Hepatocyte (in vitro differentiated cells): ENCODE data around the gene TRAF1. TPM values are rescaled to one million over a fixed set of nuclear protein-coding genes. Genes with fewer than 3 reads are reported as not detected.

Experiments used
- DNase-seq: peaks from one replicate; pipeline ENCODE4 v3.0.0-alpha.2; 2016; ENCODE audit warnings: low spot score
- H2AFZ ChIP-seq: fragments of 200-600 bp; sonication (generic); 2 replicates; pipeline ENCODE4 v1.6.0; 2016; ENCODE audit warnings: antibody characterized with exemption, mild to moderate bottlenecking
- H3K27ac ChIP-seq: fragments of 200-600 bp; sonication (generic); 2 replicates; pipeline ENCODE4 v1.5.1; 2016; ENCODE audit warnings: mild to moderate bottlenecking
- H3K27me3 ChIP-seq: fragments of 200-600 bp; sonication (generic); 2 replicates; pipeline ENCODE4 v1.6.1; 2016
- H3K36me3 ChIP-seq: fragments of 200-600 bp; sonication (generic); replicated peaks from 2 replicates; pipeline ENCODE4 v1.5.1; 2016; ENCODE audit warnings: low read depth; ENCODE audit not compliant: insufficient read depth
- H3K4me1 ChIP-seq: fragments of 200-600 bp; sonication (generic); 2 replicates; pipeline ENCODE4 v1.5.1; 2016; ENCODE audit warnings: mild to moderate bottlenecking, moderate library complexity; ENCODE audit not compliant: insufficient read depth
- H3K4me2 ChIP-seq: fragments of 200-600 bp; sonication (generic); 2 replicates; pipeline ENCODE4 v1.6.0; 2016
- H3K4me3 ChIP-seq: fragments of 200-600 bp; sonication (generic); 2 replicates; pipeline ENCODE4 v1.5.1; 2016; ENCODE audit warnings: mild to moderate bottlenecking
- H3K79me2 ChIP-seq: fragments of 200-600 bp; sonication (generic); 2 replicates; pipeline ENCODE4 v1.6.0; 2017; ENCODE audit warnings: mild to moderate bottlenecking
- H3K9me2 ChIP-seq: fragments of 200-600 bp; sonication (generic); replicated peaks from 2 replicates; pipeline ENCODE4 v1.6.0; 2017; ENCODE audit warnings: mild to moderate bottlenecking; ENCODE audit not compliant: insufficient read depth
- H3K9me3 ChIP-seq: fragments of 200-600 bp; sonication (generic); 2 replicates; pipeline ENCODE4 v1.5.1; 2016; ENCODE audit warnings: low read depth, mild to moderate bottlenecking
- H4K20me1 ChIP-seq: fragments of 200-600 bp; sonication (generic); 2 replicates; pipeline ENCODE4 v1.6.0; 2016; ENCODE audit warnings: mild to moderate bottlenecking; ENCODE audit not compliant: insufficient read depth, poor library complexity, severe bottlenecking
- EZH2 ChIP-seq: fragments of 200-600 bp; sonication (generic); IDR thresholded peaks from 2 replicates; pipeline ENCODE4 v1.6.1; 2016; ENCODE audit warnings: antibody characterized with exemption, mild to moderate bottlenecking, borderline replicate concordance
- EZH2phosphoT487 ChIP-seq: fragments of 200-600 bp; sonication (generic); IDR thresholded peaks from one replicate; pipeline ENCODE4 v1.6.1; 2018; ENCODE audit warnings: antibody characterized with exemption, mild to moderate bottlenecking, low read depth, moderate library complexity; ENCODE audit not compliant: unreplicated experiment, severe bottlenecking
- WGBS: methylation state at CpG from one replicate; pipeline ENCODE4 v1.1.6; 2016; ENCODE audit warnings: low lambda C conversion rate; ENCODE audit errors: missing lambda C conversion rate; 5-methylcytosine and 5-hydroxymethylcytosine counted together
- polyA plus RNA-seq: library from polyadenylated mRNA; unstranded; fragments of >200 nt; fragmentation: Nextera tagmentation; extraction: Ambion mirVana; gene quantifications from 2 replicates; pipeline ENCODE4 v1.2.1, GENCODE V29; 2016
- total RNA-seq: library from RNA; depleted of rRNA; stranded (reverse); fragments of >200 nt; gene quantifications from 2 replicates; pipeline ENCODE4 v1.2.3, GENCODE V29; 2014
- TF ChIP-seq, protein P1 (sequence below): fragments of 200-600 bp; sonication (generic); IDR thresholded peaks from 2 replicates; pipeline ENCODE4 v1.5.1; 2016; ENCODE audit warnings: antibody characterized with exemption, mild to moderate bottlenecking; ENCODE audit not compliant: poor library complexity

Gene TRAF1
- total and polyA plus RNA-seq, 2 experiments from 2014 or later, result 2.2 to 4.0 TPM

DNA sequence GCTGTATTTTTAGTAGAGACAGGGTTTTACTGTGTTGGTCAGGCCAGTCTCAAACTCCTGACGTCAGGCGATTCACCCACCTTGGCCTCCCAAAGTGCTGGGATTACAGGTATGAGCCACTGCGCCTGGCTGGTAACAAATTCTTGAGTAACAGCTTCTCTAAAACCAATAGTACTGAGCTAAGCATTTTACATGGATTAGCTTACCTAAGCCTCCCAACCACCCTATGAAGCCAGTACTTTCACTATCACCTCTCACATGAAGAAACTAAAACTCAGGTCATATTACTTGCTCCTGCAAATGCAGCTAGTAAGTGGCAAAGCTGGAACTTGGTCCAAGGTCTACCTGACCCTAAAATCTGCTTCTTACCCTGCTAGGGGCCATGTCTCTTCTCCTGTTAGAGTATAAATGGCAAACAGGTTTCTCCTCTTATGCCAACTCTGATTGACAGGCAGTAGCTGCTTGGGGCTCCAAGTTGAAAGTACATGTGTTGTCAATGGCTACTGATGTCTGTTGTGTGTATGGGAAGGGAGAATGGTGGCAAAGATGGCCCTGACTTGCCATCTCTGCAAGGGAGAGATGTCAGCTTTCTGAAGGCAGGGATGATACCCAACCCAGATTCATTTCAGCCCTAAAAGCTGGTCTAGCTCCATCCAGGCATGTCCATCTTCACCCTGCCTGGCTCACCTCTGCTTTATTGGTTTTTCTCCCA is 53.6 kb downstream of the TRAF1 start:
- Histone ChIP-seq H3K9me2 (no peaks in the 10 kb centered on the region), H3K27ac (peak overlapping the region; percentile 99), H3K4me1 (peaks cover 47% of the 10 kb centered on the region), H3K4me2 (peak overlapping the region; percentile 3), H3K27me3 (no peaks in the 10 kb centered on the region), H3K36me3 (no peaks in the 10 kb centered on the region), H3K4me3 (no peak overlapping the region), H3K9me3 (no peaks in the 10 kb centered on the region), H2AFZ (no peak overlapping the region), H4K20me1 (no peaks in the 10 kb centered on the region), H3K79me2 (no peaks in the 10 kb centered on the region)
- no peak for DNase-seq
- TF ChIP-seq EZH2phosphoT487, result no peak
- no peak for TF ChIP-seq EZH2
- TF ChIP-seq, protein P1, sequence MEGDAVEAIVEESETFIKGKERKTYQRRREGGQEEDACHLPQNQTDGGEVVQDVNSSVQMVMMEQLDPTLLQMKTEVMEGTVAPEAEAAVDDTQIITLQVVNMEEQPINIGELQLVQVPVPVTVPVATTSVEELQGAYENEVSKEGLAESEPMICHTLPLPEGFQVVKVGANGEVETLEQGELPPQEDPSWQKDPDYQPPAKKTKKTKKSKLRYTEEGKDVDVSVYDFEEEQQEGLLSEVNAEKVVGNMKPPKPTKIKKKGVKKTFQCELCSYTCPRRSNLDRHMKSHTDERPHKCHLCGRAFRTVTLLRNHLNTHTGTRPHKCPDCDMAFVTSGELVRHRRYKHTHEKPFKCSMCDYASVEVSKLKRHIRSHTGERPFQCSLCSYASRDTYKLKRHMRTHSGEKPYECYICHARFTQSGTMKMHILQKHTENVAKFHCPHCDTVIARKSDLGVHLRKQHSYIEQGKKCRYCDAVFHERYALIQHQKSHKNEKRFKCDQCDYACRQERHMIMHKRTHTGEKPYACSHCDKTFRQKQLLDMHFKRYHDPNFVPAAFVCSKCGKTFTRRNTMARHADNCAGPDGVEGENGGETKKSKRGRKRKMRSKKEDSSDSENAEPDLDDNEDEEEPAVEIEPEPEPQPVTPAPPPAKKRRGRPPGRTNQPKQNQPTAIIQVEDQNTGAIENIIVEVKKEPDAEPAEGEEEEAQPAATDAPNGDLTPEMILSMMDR, result no peak
- 96% methylated on average over 3 of the region's 3 CpGs for WGBS

DNA sequence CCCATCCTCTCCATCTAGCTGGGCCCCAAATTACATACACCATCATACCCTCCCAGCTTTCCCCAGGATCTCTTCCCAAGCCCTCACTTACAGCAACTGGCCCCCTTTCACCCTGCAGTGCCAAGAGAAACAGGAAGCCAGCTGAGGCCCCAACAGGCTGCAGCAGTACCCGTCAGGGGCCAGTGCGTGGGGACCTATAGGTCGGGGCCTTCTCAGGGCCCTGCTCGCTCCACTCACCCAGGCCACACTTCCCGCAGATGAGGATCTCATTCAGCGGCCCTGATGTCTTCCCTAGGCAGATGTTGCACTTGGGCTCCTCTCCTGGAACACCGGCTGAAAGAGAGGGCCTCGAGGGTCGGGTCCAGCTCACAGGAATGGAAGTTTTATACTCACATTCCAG is 56.4 kb downstream of the TRAF1 start:
- H3K27ac ChIP-seq, result no peak overlapping the region
- 90% methylated on average over 9 of the region's 9 CpGs for WGBS
- no peaks in the 10 kb centered on the region for H4K20me1 ChIP-seq
- H3K27me3 ChIP-seq, result no peaks in the 10 kb centered on the region
- H3K36me3 ChIP-seq, result no peaks in the 10 kb centered on the region
- DNase-seq, result no peak
- H3K79me2 ChIP-seq, result no peaks in the 10 kb centered on the region
- no peaks in the 10 kb centered on the region for H3K9me2 ChIP-seq
- H3K9me3 ChIP-seq, result no peaks in the 10 kb centered on the region
- H3K4me3 ChIP-seq, result no peak overlapping the region
- TF ChIP-seq, protein P1, result no peak
- no peak for TF ChIP-seq EZH2phosphoT487
- TF ChIP-seq EZH2, result no peak
- no peak overlapping the region for H3K4me2 ChIP-seq
- H3K4me1 ChIP-seq, result peaks cover 36% of the 10 kb centered on the region
- H2AFZ ChIP-seq, result no peak overlapping the region

DNA sequence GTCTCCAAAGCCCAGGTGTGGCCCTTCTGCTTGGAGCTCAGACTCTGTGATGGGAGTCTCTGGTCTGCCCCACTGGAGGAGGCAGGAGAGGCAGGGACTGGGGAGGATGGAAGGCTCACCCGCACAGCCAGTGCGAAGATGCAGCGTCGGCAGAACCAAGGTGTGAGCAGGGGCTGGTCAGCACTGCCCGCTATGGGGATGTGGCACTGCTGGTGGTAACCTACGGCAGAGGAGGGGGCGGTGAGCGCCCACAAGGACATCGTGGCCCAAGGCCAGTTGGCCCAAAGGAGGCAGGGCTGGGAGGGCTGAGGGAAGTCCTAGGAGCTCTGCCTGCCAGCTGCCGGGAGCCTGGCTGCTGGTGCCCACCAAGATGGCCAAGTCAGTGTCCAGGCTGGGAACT is 56.9 kb downstream of the TRAF1 start:
- WGBS, result 97% methylated on average over 10 of the region's 10 CpGs
- Histone ChIP-seq H3K9me2 (no peaks in the 10 kb centered on the region), H3K4me1 (peaks cover 31% of the 10 kb centered on the region), H3K27ac (peak overlapping the region; percentile 75), H3K4me3 (no peak overlapping the region), H3K4me2 (peak overlapping the region; percentile 74), H3K27me3 (no peaks in the 10 kb centered on the region), H3K79me2 (no peaks in the 10 kb centered on the region), H3K9me3 (no peaks in the 10 kb centered on the region), H3K36me3 (no peaks in the 10 kb centered on the region), H4K20me1 (no peaks in the 10 kb centered on the region), H2AFZ (no peak overlapping the region)
- no peak for DNase-seq
- TF ChIP-seq EZH2phosphoT487 (no peak), EZH2 (no peak)
- TF ChIP-seq, protein P1, result no peak

DNA sequence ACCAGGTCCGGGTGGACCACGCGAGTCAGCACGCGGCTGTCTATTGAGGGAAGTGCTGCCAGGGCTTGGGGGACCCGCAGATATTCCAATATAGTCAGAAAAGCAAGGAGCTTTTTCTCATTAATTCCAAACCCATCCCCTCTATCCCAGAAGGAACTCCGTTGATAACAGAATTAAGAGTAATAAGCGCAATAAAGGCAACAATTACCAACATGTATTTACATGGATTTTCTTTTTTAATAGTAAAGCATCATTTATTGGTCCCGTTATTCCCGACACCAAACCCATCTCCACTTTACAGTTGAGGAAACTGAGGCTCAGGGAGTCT is 57.3 kb downstream of the TRAF1 start:
- H4K20me1 ChIP-seq, result no peaks in the 10 kb centered on the region
- no peaks in the 10 kb centered on the region for H3K79me2 ChIP-seq
- 44% methylated on average over 10 of the region's 10 CpGs for WGBS
- H3K9me2 ChIP-seq, result no peaks in the 10 kb centered on the region
- H3K36me3 ChIP-seq, result no peaks in the 10 kb centered on the region
- peak overlapping the region; percentile 75 for H3K27ac ChIP-seq
- TF ChIP-seq, protein P1, result no peak
- TF ChIP-seq EZH2phosphoT487 (no peak), EZH2 (no peak)
- peak overlapping the region; percentile 50 for H2AFZ ChIP-seq
- no peaks in the 10 kb centered on the region for H3K27me3 ChIP-seq
- H3K4me1 ChIP-seq, result peaks cover 27% of the 10 kb centered on the region
- no peaks in the 10 kb centered on the region for H3K9me3 ChIP-seq
- no peak overlapping the region for H3K4me3 ChIP-seq
- peak overlapping the region; percentile 74 for H3K4me2 ChIP-seq
- DNase-seq, result no peak
